Chondrocyte (in vitro differentiated cells): Measurements from ENCODE around the gene SET. TPM values are rescaled to one million over a fixed set of nuclear protein-coding genes. Genes with fewer than 3 reads are reported as not detected.

Source experiments
- DNase-seq: peaks from one replicate; pipeline ENCODE4 v3.0.0; 2021; ENCODE audit warnings: mixed read lengths, low spot score
- H3K27ac Mint-ChIP-seq: one replicate; pipeline ENCODE4 v1.8.0; 2021; ENCODE audit warnings: mild to moderate bottlenecking, moderate library complexity, mixed read lengths; ENCODE audit not compliant: unreplicated experiment
- H3K27me3 Mint-ChIP-seq: 2 replicates; pipeline ENCODE4 v1.8.0; 2021; ENCODE audit warnings: low read depth, mixed read lengths
- H3K36me3 Mint-ChIP-seq: 2 replicates; pipeline ENCODE4 v1.8.0; 2021; ENCODE audit warnings: low read depth, mixed read lengths
- H3K4me1 Mint-ChIP-seq: 2 replicates; pipeline ENCODE4 v1.8.0; 2021; ENCODE audit warnings: low read depth, mild to moderate bottlenecking, mixed read lengths
- H3K4me3 Mint-ChIP-seq: one replicate; pipeline ENCODE4 v1.8.0; 2021; ENCODE audit warnings: mild to moderate bottlenecking, moderate library complexity, mixed read lengths; ENCODE audit not compliant: unreplicated experiment
- H3K9me3 Mint-ChIP-seq: 2 replicates; pipeline ENCODE4 v1.8.0; 2021; ENCODE audit warnings: low read depth, mixed read lengths
- total RNA-seq: library from RNA; stranded (reverse); gene quantifications from 3 replicates; pipeline ENCODE4 v1.2.1, GENCODE V29; 2021
- TF ChIP-seq, protein P1 (sequence below): fragments of 200-600 bp; sonication (generic); IDR thresholded peaks from 2 replicates; pipeline ENCODE4 v1.5.0; 2021; ENCODE audit warnings: antibody characterized with exemption, mild to moderate bottlenecking, moderate library complexity

Gene SET
- total RNA-seq, 1 donor from 2014 or later: 235 TPM

DNA sequence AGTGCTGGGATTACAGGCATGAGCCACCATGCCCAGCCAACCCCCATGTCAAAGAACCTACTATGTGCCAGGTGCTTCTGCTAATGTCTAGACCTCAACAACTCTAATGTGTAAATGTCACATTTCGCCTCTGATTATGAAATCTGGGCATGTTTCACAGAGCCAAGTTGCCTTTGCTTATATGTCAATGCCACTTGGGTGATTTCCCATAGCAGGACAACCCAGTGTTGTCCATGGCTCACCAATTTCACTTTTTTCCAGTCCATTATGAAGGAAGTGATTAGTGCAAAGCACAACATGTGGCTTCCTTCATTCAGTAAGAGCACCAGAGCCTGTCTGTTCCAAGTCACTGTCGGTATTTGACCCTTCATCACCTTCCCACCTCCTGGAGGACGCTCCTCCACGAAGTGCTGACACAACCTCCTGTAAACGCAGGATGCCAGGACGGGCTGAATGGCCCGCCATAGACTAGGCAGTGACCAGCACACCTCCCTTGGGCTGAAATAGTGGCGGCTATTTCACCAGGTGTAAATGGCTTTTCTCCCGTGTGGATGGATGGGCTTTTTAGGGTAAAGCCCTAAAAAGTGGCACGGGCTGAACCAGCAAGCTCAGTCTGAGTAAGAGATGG is 12.3 kb downstream of the SET start:
- no peaks in the 10 kb centered on the region for H3K27me3 Mint-ChIP-seq
- TF ChIP-seq, protein P1, sequence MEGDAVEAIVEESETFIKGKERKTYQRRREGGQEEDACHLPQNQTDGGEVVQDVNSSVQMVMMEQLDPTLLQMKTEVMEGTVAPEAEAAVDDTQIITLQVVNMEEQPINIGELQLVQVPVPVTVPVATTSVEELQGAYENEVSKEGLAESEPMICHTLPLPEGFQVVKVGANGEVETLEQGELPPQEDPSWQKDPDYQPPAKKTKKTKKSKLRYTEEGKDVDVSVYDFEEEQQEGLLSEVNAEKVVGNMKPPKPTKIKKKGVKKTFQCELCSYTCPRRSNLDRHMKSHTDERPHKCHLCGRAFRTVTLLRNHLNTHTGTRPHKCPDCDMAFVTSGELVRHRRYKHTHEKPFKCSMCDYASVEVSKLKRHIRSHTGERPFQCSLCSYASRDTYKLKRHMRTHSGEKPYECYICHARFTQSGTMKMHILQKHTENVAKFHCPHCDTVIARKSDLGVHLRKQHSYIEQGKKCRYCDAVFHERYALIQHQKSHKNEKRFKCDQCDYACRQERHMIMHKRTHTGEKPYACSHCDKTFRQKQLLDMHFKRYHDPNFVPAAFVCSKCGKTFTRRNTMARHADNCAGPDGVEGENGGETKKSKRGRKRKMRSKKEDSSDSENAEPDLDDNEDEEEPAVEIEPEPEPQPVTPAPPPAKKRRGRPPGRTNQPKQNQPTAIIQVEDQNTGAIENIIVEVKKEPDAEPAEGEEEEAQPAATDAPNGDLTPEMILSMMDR: no peak
- no peaks in the 10 kb centered on the region for H3K9me3 Mint-ChIP-seq
- peaks cover 25% of the 10 kb centered on the region for H3K4me1 Mint-ChIP-seq
- H3K36me3 Mint-ChIP-seq: peaks cover under 1% of the 10 kb centered on the region
- no peak overlapping the region for H3K4me3 Mint-ChIP-seq
- no peak overlapping the region for H3K27ac Mint-ChIP-seq
- peak; percentile 33 for DNase-seq

DNA sequence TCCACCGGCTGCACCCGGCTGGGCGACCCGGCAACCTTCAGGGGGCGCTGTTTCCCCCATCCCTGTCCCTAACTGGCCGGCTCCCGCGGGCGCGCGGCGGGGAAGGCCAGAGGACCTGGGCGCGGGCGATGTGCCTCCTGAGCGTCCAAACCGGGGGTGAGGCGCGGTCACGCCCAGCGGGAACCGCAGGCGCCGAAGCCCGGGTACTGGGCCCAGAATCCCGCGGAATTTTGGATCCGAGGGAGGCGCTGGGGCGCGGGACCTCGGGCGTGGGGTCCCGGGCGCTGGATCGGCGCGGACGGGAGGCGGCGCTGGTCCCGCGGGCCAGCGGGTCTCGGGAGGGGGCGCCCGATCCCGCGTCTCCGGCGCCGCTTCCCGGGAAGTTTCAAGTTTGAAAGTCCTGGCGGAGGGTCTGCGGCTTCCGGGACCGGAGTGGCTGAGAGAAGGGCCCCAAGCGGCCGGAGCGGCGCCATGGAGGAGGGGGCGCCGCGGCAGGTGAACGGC is 13.5 kb downstream of the SET start, which contains the start of gene PKN3:
PKN3 (plus strand) TSS at position 59 of the 504 bp plus-strand sequence; CDS start at position 472, 413 bp downstream.
- Mint-ChIP-seq H3K27me3 (no peaks in the 10 kb centered on the region), H3K36me3 (no peaks in the 10 kb centered on the region), H3K9me3 (no peaks in the 10 kb centered on the region), H3K4me3 (peak within 1 kb of the TSS; percentile 76), H3K4me1 (peaks cover 18% of the 10 kb centered on the region), H3K27ac (peak within 1 kb of the TSS; percentile 71)
- TF ChIP-seq, protein P1: peak; percentile 97
- DNase-seq: peak; percentile 94

DNA sequence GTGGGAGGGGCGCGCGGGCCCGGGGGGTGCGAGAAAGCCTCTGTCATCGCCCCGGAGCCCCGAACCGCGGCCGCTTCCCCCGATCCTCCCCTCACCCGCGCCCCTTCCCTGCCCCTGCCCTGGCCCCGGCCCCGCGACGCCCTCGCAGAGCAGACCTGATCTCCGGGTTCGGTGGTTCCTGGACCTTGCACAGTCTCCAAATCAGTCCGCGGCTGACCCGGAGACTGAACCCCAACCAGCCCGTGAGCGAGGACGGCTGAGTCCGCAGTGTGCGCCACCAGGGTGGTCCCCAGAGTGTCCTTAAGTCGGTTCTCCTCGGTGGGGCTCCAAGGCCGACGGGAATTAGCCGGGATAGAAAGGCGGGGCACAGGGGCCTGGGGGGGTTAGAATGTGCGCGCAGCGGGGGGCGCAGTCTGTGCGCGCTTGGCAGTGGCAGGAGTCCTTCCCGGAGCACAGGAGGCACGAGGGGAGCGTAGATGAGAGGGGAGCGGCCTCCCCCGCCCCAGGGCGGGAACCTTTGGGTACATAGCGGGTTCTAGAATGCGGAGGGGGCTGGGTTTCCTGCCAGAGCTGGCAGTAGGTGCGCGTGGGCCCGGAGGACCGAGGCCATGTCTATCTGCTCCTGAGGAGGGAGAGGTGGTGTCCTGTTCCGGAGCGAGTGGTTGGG is 14.1 kb downstream of the SET start:
- H3K27me3 Mint-ChIP-seq: no peaks in the 10 kb centered on the region
- TF ChIP-seq, protein P1: no peak
- H3K4me3 Mint-ChIP-seq: peak overlapping the region; percentile 76
- DNase-seq: peak; percentile 87
- H3K36me3 Mint-ChIP-seq: no peaks in the 10 kb centered on the region
- peak overlapping the region; percentile 71 for H3K27ac Mint-ChIP-seq
- H3K9me3 Mint-ChIP-seq: no peaks in the 10 kb centered on the region
- peaks cover 12% of the 10 kb centered on the region for H3K4me1 Mint-ChIP-seq

DNA sequence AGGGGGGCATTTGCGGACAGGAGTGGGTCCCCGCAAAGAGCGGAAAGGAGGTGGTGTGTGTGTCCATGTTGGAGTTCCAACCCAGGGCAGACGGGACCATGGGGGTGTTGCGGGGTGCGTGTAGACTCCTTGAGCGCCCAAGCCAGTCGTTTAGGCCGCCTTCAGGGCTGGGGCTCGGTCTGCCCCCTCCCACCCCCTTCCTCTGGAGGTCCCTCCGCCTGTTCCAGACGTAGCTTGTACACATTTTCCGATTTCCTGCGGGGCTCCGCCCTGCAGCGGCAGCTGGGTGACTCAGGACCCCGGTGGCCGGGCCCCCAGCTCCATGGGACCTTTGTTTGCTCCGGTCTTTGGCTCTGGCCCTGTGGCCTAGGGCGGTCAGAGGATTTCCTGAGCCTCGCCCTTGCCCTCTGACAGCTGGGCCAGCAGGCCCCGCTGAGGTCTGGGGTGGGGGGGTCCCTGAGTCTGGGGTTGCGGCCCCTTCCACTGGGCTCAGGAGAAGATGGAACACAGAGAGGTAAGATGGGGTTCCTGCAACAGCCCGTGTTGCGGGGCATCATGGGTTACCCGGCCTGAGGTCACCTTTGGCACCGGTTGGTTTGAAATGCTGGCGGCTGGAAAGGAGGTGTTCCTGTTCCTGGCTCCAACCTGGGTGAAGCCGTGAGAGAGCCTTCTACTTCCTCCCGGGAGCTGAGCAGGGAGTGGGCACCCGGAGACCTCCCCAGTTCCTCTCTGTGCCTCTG is 14.8 kb downstream of the SET start:
- Mint-ChIP-seq H3K4me3 (peak overlapping the region; percentile 76), H3K27me3 (no peaks in the 10 kb centered on the region), H3K27ac (no peak overlapping the region), H3K36me3 (no peaks in the 10 kb centered on the region), H3K9me3 (no peaks in the 10 kb centered on the region), H3K4me1 (peaks cover 9% of the 10 kb centered on the region)
- peak; percentile 70 for DNase-seq
- TF ChIP-seq, protein P1: no peak

DNA sequence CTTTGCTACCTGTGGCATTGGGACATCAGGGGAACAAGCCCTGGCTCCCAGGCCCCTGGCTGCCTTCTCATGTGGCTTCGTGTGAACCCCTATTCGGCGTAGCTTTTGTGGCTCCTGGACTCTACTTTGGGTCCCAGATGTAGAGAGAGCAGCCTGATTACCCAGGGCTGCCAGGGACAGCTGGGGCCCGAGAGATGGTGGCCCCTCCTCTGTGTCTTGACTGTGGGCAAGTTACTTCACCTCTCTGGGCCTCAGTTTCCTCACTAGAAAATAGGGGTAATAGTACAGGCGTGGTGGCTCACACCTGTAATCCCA is 15.3 kb downstream of the SET start:
- H3K4me3 Mint-ChIP-seq: no peak overlapping the region
- H3K9me3 Mint-ChIP-seq: no peaks in the 10 kb centered on the region
- DNase-seq: no peak
- TF ChIP-seq, protein P1: no peak
- peaks cover 9% of the 10 kb centered on the region for H3K4me1 Mint-ChIP-seq
- no peaks in the 10 kb centered on the region for H3K36me3 Mint-ChIP-seq
- no peak overlapping the region for H3K27ac Mint-ChIP-seq
- no peaks in the 10 kb centered on the region for H3K27me3 Mint-ChIP-seq
